SK-N-SH treated with all-trans-retinoic acid at 6 μM for 48 hours (cell line): ENCODE data around the gene LRMDA.

Source experiments
- BACH2 ChIP-seq: fragments of 250-450 bp; sonication (Bioruptor Pico); IDR thresholded peaks from 2 replicates; pipeline ENCODE4 v1.9.0; 2021; ENCODE audit warnings: mild to moderate bottlenecking, borderline replicate concordance
- ESRRG ChIP-seq: fragments of 250-450 bp; sonication (Bioruptor Pico); IDR thresholded peaks from 2 replicates; pipeline ENCODE4 v1.6.1; 2021; ENCODE audit warnings: mild to moderate bottlenecking
- ISL1 ChIP-seq: fragments of 250-450 bp; sonication (Bioruptor Pico); IDR thresholded peaks from 2 replicates; pipeline ENCODE4 v2.1.2; 2022; ENCODE audit warnings: mild to moderate bottlenecking, moderate library complexity
- PATZ1 ChIP-seq: fragments of 250-450 bp; sonication (Bioruptor Pico); IDR thresholded peaks from 2 replicates; pipeline ENCODE4 v1.8.0; 2020; ENCODE audit warnings: mild to moderate bottlenecking, moderate library complexity, borderline replicate concordance
- TSHZ2 ChIP-seq: fragments of 250-450 bp; sonication (Bioruptor Pico); IDR thresholded peaks from 2 replicates; pipeline ENCODE4 v1.5.0; 2020; ENCODE audit warnings: mild to moderate bottlenecking, moderate library complexity
- ZNF70 ChIP-seq: fragments of 450-650 bp; formaldehyde crosslinking; IDR thresholded peaks from 2 replicates; pipeline ENCODE4 v1.5.0; 2020; ENCODE audit warnings: mild to moderate bottlenecking, moderate library complexity
- TF ChIP-seq, protein P1 (sequence below): fragments of 250-450 bp; sonication (Bioruptor Pico); IDR thresholded peaks from 2 replicates; pipeline ENCODE4 v1.5.1; 2020; ENCODE audit warnings: low read depth, mild to moderate bottlenecking, moderate library complexity

- no peak for TF ChIP-seq BACH2 (CRISPR knock-in tag)
- no peak for TF ChIP-seq PATZ1
- no peak for TF ChIP-seq TSHZ2 (CRISPR knock-in tag)
- no peak for TF ChIP-seq ESRRG (CRISPR knock-in tag)
- TF ChIP-seq, protein P1, sequence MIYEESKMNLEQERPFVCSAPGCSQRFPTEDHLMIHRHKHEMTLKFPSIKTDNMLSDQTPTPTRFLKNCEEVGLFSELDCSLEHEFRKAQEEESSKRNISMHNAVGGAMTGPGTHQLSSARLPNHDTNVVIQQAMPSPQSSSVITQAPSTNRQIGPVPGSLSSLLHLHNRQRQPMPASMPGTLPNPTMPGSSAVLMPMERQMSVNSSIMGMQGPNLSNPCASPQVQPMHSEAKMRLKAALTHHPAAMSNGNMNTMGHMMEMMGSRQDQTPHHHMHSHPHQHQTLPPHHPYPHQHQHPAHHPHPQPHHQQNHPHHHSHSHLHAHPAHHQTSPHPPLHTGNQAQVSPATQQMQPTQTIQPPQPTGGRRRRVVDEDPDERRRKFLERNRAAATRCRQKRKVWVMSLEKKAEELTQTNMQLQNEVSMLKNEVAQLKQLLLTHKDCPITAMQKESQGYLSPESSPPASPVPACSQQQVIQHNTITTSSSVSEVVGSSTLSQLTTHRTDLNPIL (CRISPR knock-in tag): no peak
- TF ChIP-seq ZNF70: no peak
- no peak for TF ChIP-seq ISL1 (CRISPR knock-in tag)
These were observed 160.8 kb downstream of the LRMDA start for GRCh38 chr10:75592151-75592787.
